DND-41 (cell line): ENCODE results near the gene SLC30A4.

Source experiments
- ATAC-seq: fragments of 200-7000 bp; cut with Tn5 transposase; 3 replicates; pipeline ENCODE4 v1.9.1; 2021; ENCODE audit warnings: low read depth; ENCODE audit not compliant: insufficient read depth
- DNase-seq: peaks from one replicate; pipeline ENCODE4 v3.0.0-alpha.2; 2020
- H2AFZ ChIP-seq: 2 replicates; pipeline ENCODE4 v1.6.0; 2012; ENCODE audit warnings: low read depth, low read length
- H3K27ac ChIP-seq: 2 replicates; pipeline ENCODE4 v1.5.1; 2012; ENCODE audit warnings: low read length, inconsistent platforms
- H3K27me3 ChIP-seq: fragments of 200-600 bp; sonication (generic); 2 replicates; pipeline ENCODE4 v1.6.0; 2012; ENCODE audit warnings: low read length, mild to moderate bottlenecking, inconsistent platforms; ENCODE audit not compliant: insufficient read depth, poor library complexity
- H3K36me3 ChIP-seq: 2 replicates; pipeline ENCODE4 v1.5.1; 2012; ENCODE audit warnings: low read length, inconsistent platforms; ENCODE audit not compliant: insufficient read depth
- H3K4me1 ChIP-seq: 2 replicates; pipeline ENCODE4 v1.5.1; 2012; ENCODE audit warnings: mild to moderate bottlenecking, low read length; ENCODE audit not compliant: insufficient read depth
- H3K4me2 ChIP-seq: 2 replicates; pipeline ENCODE4 v1.6.0; 2012; ENCODE audit warnings: mild to moderate bottlenecking, moderate library complexity, low read length, inconsistent platforms; ENCODE audit not compliant: insufficient read depth
- H3K4me3 ChIP-seq, 2 experiments: fragments of 200-600 bp in 1 of 2; shearing (Covaris generic) in 1 of 2; 2 replicates each; pipeline ENCODE4 v1.5.1; 2012 to 2016; ENCODE audit warnings: inconsistent platforms in 2 of 2, low read length in 2 of 2, mild to moderate bottlenecking in 2 of 2, low read depth in 1 of 2, moderate library complexity in 1 of 2
- H3K79me2 ChIP-seq: 2 replicates; pipeline ENCODE4 v1.6.0; 2012; ENCODE audit warnings: low read length, inconsistent platforms; ENCODE audit not compliant: insufficient read depth
- H3K9ac ChIP-seq: 2 replicates; pipeline ENCODE4 v1.6.0; 2012; ENCODE audit warnings: low read depth, mild to moderate bottlenecking, inconsistent platforms, low read length, moderate library complexity
- H3K9me3 ChIP-seq: 2 replicates; pipeline ENCODE4 v1.5.1; 2012; ENCODE audit warnings: low read length, moderate library complexity, mild to moderate bottlenecking, inconsistent platforms; ENCODE audit not compliant: insufficient read depth, severe bottlenecking
- H4K20me1 ChIP-seq: 2 replicates; pipeline ENCODE4 v1.6.0; 2012; ENCODE audit warnings: low read length; ENCODE audit not compliant: insufficient read depth
- CTCF ChIP-seq: IDR thresholded peaks from 2 replicates; pipeline ENCODE4 v1.5.1; 2012; ENCODE audit warnings: borderline replicate concordance, low read length, moderate library complexity, mild to moderate bottlenecking; ENCODE audit not compliant: poor library complexity, severe bottlenecking; ENCODE audit errors: extremely low read depth
- EZH2 ChIP-seq: IDR thresholded peaks from 3 replicates; pipeline ENCODE4 v1.6.1; 2012; ENCODE audit warnings: borderline replicate concordance, low read depth, mild to moderate bottlenecking, moderate library complexity, low read length, inconsistent platforms; ENCODE audit not compliant: severe bottlenecking

The SLC30A4 gene

DNA sequence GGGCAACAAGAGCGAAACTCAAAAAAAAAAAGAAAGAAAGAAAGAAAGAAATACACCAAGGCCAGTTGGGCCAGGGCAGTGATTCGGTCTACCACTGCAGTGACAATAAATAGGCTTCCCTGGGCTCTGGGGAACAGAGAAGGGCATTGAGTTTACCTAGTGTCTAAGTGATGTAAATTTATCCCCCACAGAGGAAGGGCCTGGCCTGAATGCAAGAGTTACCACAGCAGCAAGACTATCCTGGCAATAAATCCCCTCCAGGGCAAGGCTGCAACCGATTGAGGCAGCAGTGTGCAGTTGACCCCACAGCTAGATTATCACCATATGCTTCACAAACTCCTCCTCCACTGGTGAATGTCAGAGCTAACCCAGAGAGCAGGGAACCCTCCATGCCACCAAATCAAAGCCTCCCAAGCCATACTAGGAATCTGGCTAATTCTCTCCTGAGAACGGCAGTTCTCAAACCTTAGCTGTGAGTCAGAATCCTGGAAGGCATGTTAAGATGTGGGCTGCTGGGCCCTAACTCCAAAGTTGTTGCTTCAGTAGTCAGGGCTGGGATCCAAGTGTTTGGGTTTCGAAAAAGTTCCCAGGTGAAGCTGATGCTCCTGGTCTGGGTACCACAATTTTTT, 79.9 kb downstream of the SLC30A4 start:
- Histone ChIP-seq H3K4me1 (no peaks in the 10 kb centered on the region), H3K9me3 (no peaks in the 10 kb centered on the region), H2AFZ (no peak overlapping the region), H3K4me3 (no peak overlapping the region), H3K27me3 (no peaks in the 10 kb centered on the region), H3K27ac (no peak overlapping the region), H3K9ac (no peak overlapping the region), H3K79me2 (no peaks in the 10 kb centered on the region), H4K20me1 (no peaks in the 10 kb centered on the region), H3K4me2 (no peak overlapping the region), H3K36me3 (no peaks in the 10 kb centered on the region)
- ATAC-seq (no peak), DNase-seq (no peak)
- TF ChIP-seq EZH2, result no peak
- no peak for TF ChIP-seq CTCF

- TF ChIP-seq EZH2 (no peak), CTCF (no peak)
- Histone ChIP-seq H3K79me2 (no peaks in the 10 kb centered on the region), H2AFZ (no peak overlapping the region), H3K9me3 (no peaks in the 10 kb centered on the region), H3K4me3 (no peak overlapping the region), H3K9ac (no peak overlapping the region), H3K4me1 (no peaks in the 10 kb centered on the region), H3K4me2 (no peak overlapping the region), H3K36me3 (no peaks in the 10 kb centered on the region), H4K20me1 (no peaks in the 10 kb centered on the region), H3K27me3 (no peaks in the 10 kb centered on the region), H3K27ac (no peak overlapping the region)
- DNase-seq, result no peak
- no peak for ATAC-seq
Measured at GRCh38 chr15:45441686-45442085, 80.9 kb downstream of the SLC30A4 start.

- Histone ChIP-seq H3K79me2 (no peaks in the 10 kb centered on the region), H4K20me1 (no peaks in the 10 kb centered on the region), H3K27me3 (no peaks in the 10 kb centered on the region), H3K27ac (no peak overlapping the region), H3K36me3 (no peaks in the 10 kb centered on the region), H3K4me3 (no peak overlapping the region), H3K4me1 (no peaks in the 10 kb centered on the region), H3K4me2 (no peak overlapping the region), H3K9ac (no peak overlapping the region), H3K9me3 (no peaks in the 10 kb centered on the region), H2AFZ (no peak overlapping the region)
- no peak for DNase-seq
- no peak for ATAC-seq
- TF ChIP-seq EZH2, result no peak
- no peak for TF ChIP-seq CTCF
Measured at GRCh38 chr15:45441036-45441435, 81.5 kb downstream of the SLC30A4 start.
